Activated CD8-positive, alpha-beta memory T cell treated with anti-CD3 and anti-CD28 coated beads for 36 hours (primary cell): ENCODE results near the gene COX7C. TPM values are rescaled to one million over a fixed set of nuclear protein-coding genes. Genes with fewer than 3 reads are reported as not detected.
"Not testable (repeated sequence)": the region's sequence is repeated elsewhere in the genome, so short reads cannot be mapped to it uniquely, and the experiment has no call there.

ENCODE experiments used
- CTCF ChIA-PET: fragments of 350-600 bp; sonication (Branson Sonifier 250); formaldehyde crosslinking; loops from one replicate; lab custom pipeline; 2021; ENCODE audit warnings: antibody characterized with exemption; lab: Charles Lee
- POLR2A ChIA-PET: fragments of 350-600 bp; sonication (Branson Sonifier 250); formaldehyde crosslinking; loops from one replicate; lab custom pipeline; 2021; ENCODE audit warnings: antibody characterized with exemption; lab: Charles Lee
- total RNA-seq, 2 experiments: library from RNA; stranded (reverse); gene quantifications; one replicate each; pipeline ENCODE4 v1.2.3, GENCODE V29; 2021

COX7C gene, protein sequence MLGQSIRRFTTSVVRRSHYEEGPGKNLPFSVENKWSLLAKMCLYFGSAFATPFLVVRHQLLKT
- 100 to 1,000 TPM; 617 to 643 TPM for total RNA-seq

DNA sequence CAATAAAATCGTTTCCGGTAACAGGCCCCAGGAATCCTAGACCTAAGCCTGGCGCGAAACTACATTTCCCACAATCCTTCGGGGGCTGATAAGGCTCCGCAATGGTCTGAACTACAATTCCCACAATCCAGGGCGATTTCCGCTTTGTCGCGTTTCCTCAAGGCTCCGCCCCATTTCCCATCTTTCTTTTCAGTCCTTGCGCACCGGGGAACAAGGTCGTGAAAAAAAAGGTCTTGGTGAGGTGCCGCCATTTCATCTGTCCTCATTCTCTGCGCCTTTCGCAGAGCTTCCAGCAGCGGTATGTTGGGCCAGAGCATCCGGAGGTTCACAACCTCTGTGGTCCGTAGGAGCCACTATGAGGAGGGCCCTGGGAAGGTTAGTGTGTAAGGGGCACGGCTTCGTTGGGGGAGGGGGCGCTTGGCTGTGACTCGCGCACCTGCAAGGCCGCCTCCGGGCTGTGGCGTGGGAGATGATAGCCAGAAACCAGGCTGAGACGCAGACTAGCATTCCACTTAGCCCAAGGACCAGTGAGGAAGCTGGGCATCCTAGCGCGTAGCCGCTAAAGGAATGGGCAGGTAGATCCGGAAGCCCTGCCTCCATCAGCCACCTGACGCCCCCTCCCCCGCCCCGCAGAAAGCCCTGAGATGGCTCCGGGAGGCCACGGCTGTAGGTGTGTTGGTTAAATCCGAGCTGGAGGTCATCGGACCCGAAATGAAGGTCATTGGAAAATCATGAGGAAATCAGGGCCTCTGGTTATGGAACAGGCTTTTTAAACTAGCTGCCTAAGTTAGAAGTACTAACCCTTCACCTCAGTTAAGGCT, at the start of gene COX7C:
Gene COX7C, plus strand, starts transcription at position 186 of the 821 bp plus-strand sequence. Its CDS starts 115 bp downstream, at position 301.
- ChIA-PET CTCF (no interaction called here), POLR2A (no interaction called here)

DNA sequence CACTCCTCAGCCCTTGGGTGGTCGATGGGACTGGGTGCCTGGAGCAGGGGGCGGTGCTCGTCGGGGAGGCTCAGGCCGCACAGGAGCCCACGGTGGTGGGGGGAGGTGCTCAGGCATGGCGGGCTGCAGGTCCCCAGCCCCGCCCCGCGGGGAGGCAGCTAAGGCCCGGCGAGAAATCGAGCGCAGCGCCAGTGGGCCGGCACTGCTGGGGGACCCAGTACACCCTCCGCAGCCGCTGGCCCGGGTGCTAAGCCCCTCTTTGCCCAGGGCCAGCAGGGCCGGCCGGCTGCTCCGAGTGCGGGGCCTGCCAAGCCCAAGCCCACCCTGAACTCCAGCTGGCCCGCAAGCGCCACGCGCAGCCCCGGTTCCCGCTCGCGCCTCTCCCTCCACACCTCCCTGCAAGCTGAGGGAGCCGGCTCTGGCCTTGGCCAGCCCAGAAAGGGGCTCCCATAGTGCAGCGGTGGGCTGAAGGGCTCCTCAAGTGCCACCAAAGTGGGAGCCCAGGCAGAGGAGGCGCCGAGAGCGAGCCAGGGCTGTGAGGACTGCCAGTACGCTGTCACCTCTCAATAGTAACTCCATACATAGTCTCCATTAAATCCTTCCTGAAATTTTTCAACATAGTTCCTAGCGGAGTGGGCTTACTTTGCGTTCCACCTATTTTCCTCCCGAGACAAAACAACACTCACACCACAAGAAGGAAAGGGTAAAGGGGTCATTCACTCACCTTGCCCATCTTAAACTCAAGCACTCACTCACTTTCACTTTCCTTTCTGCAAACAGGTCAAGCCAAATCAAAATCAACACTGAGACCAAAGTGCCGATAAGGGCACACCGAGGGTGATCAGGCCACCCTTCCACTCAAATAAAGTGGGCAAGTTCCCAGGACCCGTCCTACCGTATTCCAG, 48.0 kb upstream of the COX7C start:
- POLR2A ChIA-PET, CTCF ChIA-PET: not testable (repeated sequence)

DNA sequence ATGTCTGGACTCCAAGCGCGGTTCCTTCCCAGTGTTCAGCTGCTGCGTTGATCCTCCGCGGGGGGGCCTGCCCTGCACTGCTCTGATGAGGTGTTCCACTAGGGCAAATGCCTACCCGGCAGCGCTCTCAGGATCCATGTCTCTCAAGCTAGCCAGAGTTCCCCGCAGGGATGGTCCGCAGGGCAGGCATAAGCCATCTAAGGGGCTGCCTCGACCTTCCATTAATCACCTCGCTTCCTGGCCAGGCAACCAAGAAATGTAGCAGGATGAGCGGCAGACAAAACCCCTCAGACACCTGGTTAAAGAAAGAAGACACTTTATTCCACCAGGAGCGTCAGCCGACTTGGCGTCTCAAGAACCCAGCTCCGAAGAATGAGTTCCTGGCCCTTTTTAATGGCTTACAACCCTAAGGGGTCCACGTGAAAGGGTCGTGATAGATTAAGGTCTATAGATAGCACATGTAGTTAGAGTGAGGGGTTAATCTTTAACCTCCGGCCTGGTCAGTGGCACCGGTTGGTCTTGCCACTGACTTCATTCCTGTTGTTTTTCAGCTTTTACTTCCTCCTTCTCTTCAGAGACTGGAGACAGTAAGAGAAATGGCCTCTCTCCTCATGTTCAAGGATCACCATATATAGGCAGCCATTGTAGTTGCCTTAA, 47.2 kb upstream of the COX7C start:
- POLR2A ChIA-PET: no interaction called here
- CTCF ChIA-PET: no interaction called here

DNA sequence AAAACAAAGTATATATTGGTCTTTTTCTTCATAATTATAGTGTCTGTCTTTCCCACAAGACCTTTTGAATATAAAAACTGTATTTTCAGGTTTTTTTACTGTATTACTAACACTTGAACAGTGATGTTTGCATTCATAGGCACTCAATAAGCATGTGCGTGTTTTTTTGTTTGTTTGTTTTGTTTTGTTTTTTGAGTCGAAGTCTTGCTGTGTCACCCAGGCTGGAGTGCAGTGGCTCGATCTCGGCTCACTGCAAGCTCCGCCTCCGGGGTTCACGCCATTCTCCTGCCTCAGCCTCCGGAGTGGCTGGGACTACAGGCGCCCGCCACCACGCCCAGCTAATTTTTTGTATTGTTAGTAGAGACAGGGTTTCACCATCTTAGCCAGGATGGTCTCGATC, 46.6 kb upstream of the COX7C start:
- POLR2A ChIA-PET, CTCF ChIA-PET: not testable (repeated sequence)

DNA sequence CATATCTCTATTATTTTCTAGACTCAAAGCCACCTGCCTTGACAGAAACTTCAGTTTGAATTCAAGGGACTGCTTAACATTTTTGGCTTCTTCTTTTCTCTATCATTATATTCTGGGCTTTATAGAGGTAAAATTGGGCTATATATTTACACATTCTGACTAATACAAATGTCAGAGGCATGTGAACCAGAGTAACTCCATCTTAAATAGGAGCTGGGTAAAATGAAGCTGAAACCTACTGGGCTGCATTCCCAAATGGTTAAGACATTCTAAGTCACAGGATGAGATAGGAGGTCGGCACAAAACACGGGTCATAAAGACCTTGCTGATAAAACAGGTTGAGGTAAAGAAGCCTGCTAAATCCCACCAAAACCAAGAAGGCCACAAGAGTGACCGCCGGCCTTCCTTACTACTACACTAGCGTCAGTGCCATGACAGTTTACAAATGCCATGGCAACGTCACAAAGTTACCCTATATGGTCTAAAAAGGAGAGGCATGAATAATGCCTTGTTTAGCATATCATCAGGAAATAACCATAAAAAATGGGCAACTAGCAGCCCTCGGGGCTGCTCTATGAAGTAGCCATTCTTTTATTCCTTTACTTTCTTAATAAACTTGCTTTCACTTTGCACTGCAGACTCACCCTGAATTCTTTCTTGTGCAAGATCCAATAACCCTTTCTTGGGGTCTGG, 44.8 kb upstream of the COX7C start:
- CTCF ChIA-PET: no interaction called here
- POLR2A ChIA-PET: no interaction called here

DNA sequence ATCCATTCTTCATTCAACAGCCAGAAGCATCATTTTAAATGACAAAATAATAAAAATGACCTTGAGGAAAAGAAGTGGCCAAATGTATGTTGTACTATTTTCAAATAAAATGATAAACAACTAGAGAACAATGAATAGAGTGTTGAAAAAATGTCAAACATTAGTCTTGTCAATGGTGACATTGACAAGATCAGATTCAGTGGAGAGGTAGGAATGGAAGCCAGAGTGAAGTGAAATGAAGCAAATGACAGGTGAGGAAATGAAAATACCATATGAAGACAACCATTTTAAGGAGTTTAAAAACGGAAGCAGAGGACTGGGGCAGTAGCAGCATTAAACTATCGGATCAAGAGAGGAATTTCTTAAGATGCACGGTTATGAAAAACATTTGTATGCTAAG, 38.2 kb upstream of the COX7C start:
- CTCF ChIA-PET: no interaction called here

DNA sequence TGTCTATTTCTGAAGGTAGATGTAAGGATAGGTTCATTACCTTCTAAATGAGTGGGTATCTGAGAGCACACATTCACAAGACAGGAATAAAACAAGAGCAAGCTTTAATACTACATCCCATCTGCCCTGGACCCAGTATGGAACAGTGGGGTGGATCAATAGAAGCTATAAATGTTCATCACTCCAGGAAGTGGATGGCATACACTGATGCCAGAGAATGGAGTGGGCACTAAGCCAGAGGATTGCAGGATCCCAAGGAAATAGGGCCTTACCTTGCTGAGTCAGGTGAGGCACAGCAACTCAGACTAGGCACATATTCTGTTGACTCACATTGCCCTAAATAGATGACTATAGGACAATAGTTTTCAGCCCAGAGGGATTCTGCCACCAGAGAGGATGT, 21.3 kb upstream of the COX7C start:
- ChIA-PET CTCF (no interaction called here), POLR2A (no interaction called here)

More for the DNA sequence above, 38.2 kb upstream of the COX7C start:
- POLR2A ChIA-PET: no interaction called here

DNA sequence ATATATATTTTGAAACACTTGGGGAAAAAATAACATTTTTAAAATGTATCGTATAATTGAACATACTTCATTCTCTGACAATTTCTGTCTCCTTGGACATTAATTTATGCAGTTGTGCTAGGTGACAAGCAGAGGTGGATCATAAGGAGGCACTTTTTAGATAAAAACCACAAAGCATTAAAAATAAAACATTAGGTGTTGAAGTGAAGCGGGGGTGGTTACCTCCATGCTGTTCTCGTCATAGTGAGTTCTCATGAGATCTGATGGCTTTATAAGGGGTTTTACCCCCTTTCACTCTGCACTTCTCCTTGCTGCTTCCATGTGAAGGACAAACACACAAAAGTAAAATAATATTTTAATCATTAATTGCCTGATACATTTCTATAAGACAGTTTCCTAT, 11.9 kb upstream of the COX7C start:
- CTCF ChIA-PET: no interaction called here
- POLR2A ChIA-PET: no interaction called here

DNA sequence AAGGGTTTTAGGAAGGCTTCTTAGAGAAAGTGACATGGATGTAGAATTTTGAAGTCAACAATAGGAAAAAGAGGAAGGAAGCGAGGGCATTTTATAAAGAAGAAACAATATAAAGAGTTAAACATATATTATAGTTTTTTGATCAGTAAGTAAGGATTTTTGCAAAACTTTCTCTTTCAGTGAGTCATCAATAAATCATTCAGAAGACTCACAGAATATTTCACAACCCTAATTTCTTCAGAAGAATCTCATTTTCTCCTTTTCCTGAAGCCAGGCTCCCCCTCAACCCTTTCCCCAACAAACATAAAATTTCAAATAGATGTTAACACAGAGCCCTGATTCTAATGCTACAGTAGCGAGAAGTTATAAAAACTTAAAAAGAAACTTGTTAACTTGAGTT, 4.3 kb upstream of the COX7C start:
- ChIA-PET POLR2A (no interaction called here), CTCF (no interaction called here)

DNA sequence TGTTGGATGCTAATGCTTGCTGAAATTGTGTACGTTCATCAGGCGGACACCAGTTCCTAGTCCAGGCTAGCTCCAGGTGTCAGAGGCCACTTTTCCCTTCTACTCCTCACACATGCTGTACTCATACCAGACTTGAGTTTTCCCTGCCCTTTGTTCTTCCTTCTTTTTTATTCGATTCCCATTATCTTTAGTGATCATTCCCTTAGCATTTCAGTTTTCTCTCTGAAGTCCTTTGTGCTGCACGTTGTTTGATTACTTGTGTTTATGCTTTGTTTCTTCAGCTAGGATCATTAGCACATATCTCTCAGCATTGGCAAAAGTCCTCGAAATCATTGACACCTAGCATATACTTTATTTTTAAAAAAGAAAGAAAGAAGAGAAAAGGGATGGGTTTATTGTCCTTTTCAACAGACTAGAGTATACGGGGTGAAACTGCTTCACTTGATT, 409 bp upstream of the COX7C start:
- POLR2A ChIA-PET: no interaction called here
- CTCF ChIA-PET: no interaction called here

DNA sequence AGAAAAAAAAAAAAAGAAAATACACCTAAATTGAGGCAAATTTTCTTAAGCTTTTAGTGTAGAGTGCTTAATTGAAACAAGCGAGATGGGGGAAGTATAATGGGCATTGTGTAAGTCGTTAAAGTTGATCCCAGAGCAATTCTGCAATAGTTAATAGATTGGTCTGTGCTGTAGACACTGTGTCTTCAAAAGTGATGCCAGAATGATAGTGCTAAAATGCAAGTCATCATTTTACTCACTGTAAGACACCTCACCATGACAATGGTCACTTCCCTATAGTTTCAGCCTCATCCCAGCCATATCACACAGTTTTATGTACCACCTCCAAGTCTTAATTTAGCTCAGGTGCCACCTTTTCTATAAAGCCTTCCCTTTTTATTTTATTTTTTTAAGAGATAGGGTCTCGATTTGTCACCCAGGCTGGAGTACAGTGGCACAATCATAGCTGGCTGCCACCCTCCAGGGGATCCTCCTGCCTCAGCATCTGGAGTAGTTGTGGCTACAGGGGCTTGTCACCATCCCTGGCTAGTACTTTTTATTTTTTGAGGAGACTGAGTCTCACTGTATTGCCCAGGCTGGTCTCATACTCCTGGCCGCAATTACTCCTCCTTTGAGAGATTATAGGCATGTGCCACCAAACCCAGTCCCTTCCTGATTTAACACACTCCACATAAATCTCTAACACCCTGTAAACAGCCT, 6.2 kb downstream of the COX7C start:
- ChIA-PET POLR2A (no interaction called here), CTCF (no interaction called here)

DNA sequence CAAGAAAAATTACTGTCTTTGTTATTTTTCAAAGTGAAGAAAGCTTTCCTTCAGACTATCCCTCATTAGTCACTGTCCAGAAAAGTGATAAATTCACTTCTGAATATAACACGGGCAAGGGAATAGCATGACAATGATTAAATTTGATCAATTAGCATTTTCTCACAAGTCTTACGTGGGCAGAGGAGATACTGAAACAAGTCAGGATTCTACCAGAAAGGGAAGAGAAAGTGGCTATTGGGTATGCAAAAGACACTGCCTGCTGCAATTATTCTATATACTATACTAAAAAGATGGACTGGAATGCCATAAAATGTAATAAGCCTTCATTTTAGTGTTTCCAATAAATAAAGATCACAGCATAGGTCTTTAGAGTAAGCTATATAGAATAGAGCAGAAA, 7.4 kb downstream of the COX7C start:
- ChIA-PET CTCF (no interaction called here), POLR2A (no interaction called here)

DNA sequence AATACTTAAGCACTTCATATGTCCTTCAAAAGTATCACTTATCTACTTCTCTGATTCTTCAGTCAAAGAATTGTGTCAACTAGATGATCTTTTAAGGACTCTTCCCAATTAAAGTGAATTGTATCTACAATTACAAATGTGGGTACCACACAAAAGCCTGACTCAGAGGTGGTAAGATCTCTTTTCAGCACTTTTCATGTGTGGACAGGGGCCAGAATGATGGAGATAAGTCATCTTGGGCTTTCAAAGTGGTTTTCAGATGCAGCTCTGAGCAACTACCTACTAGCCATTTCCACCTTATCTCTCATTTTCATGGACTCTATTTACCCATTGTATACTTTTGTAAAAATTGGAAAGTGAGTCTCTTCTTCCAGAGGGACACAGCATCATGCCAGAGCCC, 8.4 kb downstream of the COX7C start:
- CTCF ChIA-PET: no interaction called here
- POLR2A ChIA-PET: no interaction called here

DNA sequence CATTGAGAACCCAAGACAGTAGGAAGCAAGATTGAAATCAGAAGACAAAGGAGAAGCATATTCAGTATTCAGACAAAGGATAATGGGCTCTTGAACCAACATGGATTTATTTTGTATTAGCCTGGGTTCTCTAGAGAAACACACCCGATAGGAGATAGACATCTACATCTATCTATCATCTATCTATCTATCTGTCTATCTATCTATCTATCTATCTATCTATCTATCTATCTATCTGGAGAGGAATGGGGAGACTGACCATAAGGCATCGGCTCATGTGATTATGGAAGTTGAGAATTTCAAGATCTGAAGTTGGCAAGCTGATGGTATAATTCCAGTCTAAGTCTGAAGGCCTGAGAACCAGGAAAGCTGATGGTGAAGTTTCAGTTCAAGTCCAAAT, 13.4 kb downstream of the COX7C start:
- CTCF ChIA-PET: no interaction called here
- POLR2A ChIA-PET: no interaction called here

DNA sequence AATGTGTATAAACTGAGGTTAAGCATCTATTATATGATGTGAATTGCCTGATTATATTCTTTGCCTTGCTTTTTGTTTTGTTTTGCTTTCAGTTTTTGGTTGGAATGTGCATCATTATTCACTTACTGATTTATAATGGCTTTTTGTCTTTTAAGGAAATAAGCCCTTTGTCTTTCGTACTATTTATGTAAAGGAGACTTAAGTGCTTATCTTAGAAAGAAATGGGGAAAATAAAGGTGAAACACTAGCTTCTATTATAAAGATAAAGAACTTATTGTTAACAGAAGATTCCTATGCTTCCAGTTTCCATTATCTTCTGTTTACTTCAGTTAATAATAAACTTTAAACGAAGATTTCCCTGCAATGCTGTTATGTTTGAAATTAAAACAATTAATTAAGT, 23.3 kb downstream of the COX7C start:
- ChIA-PET POLR2A (no interaction called here), CTCF (interaction anchor here (0.6 kb wide), 1 partner anchor 997 kb away, joined by 4 read pairs; no protein-coding TSS in a partner anchor)

DNA sequence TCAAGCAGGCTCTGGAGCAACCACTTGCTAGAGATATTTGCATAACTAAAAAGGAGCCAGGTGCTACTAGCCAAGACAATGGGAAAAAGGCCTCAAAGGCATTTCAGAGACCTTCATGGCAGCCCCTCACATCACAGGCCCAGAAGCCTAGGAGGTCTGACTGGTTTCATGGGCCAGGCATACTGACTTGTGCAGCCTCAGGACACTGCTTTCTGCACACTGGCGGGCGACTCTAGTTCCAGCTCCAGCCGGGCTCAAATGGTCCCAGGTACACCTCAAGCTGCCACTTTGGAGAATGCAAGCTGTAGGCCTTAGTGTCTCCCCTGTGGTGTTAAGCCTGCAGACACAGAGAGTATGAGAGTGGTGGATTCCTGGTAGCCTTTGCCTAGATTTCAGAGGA, 27.1 kb downstream of the COX7C start:
- CTCF ChIA-PET: no interaction called here

DNA sequence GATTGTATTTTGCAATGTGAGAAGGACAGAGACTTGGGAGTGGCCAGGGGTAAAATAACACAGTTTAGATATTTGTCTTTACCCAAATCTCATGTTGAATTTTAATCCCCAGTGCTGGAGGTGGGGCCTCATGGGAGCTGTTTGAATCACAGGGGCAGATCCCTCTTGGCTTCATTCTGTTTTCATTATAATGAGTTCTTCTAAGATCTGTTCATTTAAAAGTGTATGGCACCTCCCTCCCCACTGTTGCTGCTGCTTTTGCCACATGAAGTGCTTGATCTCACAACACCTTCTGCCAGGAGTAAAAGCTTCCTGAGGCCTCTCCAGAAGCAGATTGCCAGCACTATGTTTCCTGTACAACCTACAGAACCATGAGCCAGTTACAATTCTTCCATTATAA, 28.1 kb downstream of the COX7C start:
- CTCF ChIA-PET: no interaction called here
- POLR2A ChIA-PET: no interaction called here

More for the DNA sequence above, 27.1 kb downstream of the COX7C start:
- POLR2A ChIA-PET: no interaction called here

DNA sequence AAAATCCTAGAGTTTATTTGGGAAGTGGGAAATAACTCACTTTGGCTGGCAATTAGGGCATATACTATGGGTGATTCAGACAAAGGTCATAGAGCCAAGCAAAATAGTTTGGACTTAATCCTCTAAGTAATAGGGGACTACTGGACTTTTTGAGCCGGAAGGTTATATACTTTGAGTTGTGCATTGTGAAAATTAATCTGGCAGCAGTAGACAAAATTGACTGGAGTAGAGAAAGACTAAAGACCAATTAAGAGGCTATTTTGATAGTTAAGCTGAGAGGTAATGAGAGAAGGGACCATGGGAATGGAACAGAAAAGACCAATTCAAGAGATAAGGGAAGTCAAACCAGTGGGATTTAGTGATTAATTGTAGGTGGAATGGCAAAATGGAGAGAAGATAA, 28.9 kb downstream of the COX7C start:
- ChIA-PET CTCF (no interaction called here), POLR2A (no interaction called here)
